ENCODE results near the gene DCAF11. TPM values are rescaled to one million over a fixed set of nuclear protein-coding genes. Genes with fewer than 3 reads are reported as not detected.

The DCAF11 gene
- total RNA-seq, 1 donor from 2014 or later = 52.8 TPM

DNA sequence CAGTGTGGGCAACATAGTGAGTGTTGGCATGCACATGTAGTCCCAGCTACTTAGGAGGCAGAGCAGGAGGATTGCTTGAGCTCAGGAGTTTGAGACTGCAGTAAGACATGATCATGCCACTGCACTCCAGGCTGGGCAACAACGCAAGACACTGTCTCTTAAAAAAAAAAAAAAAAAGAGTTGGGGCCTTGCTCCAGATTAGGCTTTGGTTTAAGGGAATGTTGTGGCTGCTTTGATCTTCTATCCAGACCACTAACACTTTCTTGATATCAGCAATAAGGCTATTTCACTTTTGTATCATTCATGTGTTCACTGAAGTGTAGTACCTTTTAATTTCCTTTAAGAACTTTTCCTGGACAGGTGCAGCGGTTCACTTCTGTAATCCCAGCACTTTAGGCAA lies 13.1 kb downstream of the DCAF11 start:
- Mint-ChIP-seq H3K27ac (ENCODE audit: unreplicated experiment) (no peak overlapping the region), H3K4me3 (ENCODE audit: unreplicated experiment) (no peak overlapping the region), H3K36me3 (ENCODE audit: unreplicated experiment) (peaks cover 9% of the 10 kb centered on the region), H3K4me1 (ENCODE audit: unreplicated experiment) (no peaks in the 10 kb centered on the region), H3K27me3 (ENCODE audit: unreplicated experiment) (no peaks in the 10 kb centered on the region), H3K9me3 (ENCODE audit: unreplicated experiment) (no peaks in the 10 kb centered on the region)
- TF ChIP-seq, protein P1, sequence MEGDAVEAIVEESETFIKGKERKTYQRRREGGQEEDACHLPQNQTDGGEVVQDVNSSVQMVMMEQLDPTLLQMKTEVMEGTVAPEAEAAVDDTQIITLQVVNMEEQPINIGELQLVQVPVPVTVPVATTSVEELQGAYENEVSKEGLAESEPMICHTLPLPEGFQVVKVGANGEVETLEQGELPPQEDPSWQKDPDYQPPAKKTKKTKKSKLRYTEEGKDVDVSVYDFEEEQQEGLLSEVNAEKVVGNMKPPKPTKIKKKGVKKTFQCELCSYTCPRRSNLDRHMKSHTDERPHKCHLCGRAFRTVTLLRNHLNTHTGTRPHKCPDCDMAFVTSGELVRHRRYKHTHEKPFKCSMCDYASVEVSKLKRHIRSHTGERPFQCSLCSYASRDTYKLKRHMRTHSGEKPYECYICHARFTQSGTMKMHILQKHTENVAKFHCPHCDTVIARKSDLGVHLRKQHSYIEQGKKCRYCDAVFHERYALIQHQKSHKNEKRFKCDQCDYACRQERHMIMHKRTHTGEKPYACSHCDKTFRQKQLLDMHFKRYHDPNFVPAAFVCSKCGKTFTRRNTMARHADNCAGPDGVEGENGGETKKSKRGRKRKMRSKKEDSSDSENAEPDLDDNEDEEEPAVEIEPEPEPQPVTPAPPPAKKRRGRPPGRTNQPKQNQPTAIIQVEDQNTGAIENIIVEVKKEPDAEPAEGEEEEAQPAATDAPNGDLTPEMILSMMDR (IDR thresholded peaks at IDR 0.05) = no peak
- DNase-seq (ENCODE audit: extremely low spot score, unreplicated experiment) = no peak

DNA sequence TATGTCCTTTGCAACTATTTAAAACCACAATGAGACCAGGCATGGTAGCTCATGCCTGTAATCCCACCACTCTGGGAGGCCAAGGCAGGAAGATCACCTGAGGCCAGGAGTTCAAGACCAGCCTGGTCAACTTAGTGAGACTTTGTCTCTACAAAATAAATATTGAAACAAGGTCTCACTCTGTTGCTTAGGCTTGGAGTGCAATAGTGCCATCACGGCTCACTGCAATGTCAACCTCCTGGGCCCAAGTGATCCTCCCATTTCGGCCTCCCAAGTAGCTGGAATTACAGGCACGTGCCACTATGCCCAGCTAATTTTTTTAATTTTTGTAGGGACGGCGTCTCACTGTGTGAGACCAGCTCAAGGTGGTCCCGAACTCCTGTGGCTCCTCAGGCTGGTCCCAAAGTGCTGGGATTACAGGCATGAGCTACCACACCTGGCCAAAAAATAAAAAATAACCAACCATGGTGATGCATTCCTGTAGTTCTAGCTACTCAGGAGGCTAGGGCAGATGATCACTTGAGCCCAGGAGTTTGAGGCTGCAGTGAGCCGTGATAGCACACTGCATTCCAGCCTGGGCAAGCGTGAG lies 14.9 kb downstream of the DCAF11 start:
- TF ChIP-seq, protein P1 (IDR thresholded peaks at IDR 0.05) = no peak
- DNase-seq (ENCODE audit: extremely low spot score, unreplicated experiment) = no peak
- Mint-ChIP-seq H3K9me3 (ENCODE audit: unreplicated experiment) (no peaks in the 10 kb centered on the region), H3K27ac (ENCODE audit: unreplicated experiment) (no peak overlapping the region), H3K36me3 (ENCODE audit: unreplicated experiment) (no peaks in the 10 kb centered on the region), H3K27me3 (ENCODE audit: unreplicated experiment) (no peaks in the 10 kb centered on the region), H3K4me3 (ENCODE audit: unreplicated experiment) (no peak overlapping the region), H3K4me1 (ENCODE audit: unreplicated experiment) (no peaks in the 10 kb centered on the region)

DNA sequence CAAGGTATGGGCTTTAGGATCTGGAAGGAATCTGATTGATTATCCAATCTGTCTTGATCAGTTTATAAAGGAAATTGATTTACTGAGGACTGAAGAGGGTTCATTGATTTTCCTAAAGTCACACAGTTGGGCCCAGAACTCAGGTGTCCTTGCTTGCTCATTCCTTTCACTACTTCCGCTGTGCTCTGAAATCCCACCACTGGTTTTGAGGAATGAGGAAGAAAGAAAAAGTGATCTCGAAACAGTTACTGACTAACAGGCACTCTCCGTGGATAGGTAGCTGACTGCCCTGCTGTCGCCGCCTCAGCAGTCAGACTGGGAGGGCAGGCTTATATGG lies 15.8 kb downstream of the DCAF11 start, which contains the start of gene FITM1:
TSS of gene FITM1 (plus strand) at position 280 of the 337 bp plus-strand sequence. CDS start 905 bp downstream, outside the sequence.
- no peak for DNase-seq (ENCODE audit: extremely low spot score, unreplicated experiment)
- no peak within 1 kb of the TSS for H3K4me3 Mint-ChIP-seq (ENCODE audit: unreplicated experiment)
- no peaks in the 10 kb centered on the region for H3K36me3 Mint-ChIP-seq (ENCODE audit: unreplicated experiment)
- H3K27me3 Mint-ChIP-seq (ENCODE audit: unreplicated experiment) = no peaks in the 10 kb centered on the region
- H3K9me3 Mint-ChIP-seq (ENCODE audit: unreplicated experiment) = no peaks in the 10 kb centered on the region
- H3K4me1 Mint-ChIP-seq (ENCODE audit: unreplicated experiment) = peaks cover 3% of the 10 kb centered on the region
- H3K27ac Mint-ChIP-seq (ENCODE audit: unreplicated experiment) = no peak within 1 kb of the TSS
- TF ChIP-seq, protein P1 (IDR thresholded peaks at IDR 0.05) = no peak

DNA sequence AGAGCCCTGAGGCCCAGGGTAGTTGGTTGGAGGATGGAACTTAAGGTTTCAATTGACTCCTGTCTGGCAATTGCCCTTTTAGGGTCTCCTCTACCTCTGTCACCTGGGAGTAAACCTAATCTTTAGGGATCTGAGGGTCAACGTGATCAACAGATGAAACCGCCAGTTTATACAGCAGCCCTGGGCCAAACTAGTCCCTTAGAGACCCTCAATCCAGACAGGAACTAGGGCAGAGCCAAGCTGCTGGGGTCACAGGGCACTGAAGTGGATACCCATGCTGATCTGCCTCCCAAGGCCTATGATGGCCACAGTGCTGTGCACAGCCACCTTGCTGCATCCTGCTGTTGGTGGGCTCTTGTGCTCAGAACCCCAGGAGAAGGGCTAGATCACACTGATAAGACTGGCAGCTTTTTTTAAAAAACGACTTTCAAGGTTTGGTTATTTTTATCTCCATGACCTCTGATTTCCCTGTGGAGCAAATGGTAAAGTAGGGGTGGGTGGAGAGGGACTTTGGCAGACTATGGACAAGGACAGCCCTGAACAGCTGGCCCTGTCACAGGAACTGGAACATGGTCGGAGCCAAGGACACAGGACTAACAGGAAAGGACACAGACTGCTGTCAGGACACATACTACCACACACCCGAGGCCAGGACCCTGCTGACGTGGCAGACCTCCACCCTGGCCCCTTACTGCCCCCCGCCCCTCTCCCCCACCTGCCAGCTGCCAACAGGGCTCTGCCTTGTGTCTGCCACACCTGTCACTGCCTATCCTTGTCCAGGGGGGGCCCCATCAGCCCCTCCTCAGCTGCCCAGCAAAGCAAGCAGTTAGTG lies 16.4 kb downstream of the DCAF11 start:
- TF ChIP-seq, protein P1 (IDR thresholded peaks at IDR 0.05) = no peak
- H3K36me3 Mint-ChIP-seq (ENCODE audit: unreplicated experiment) = no peaks in the 10 kb centered on the region
- no peaks in the 10 kb centered on the region for H3K9me3 Mint-ChIP-seq (ENCODE audit: unreplicated experiment)
- H3K27ac Mint-ChIP-seq (ENCODE audit: unreplicated experiment) = no peak overlapping the region
- H3K27me3 Mint-ChIP-seq (ENCODE audit: unreplicated experiment) = no peaks in the 10 kb centered on the region
- H3K4me3 Mint-ChIP-seq (ENCODE audit: unreplicated experiment) = no peak overlapping the region
- peaks cover 3% of the 10 kb centered on the region for H3K4me1 Mint-ChIP-seq (ENCODE audit: unreplicated experiment)
- DNase-seq (ENCODE audit: extremely low spot score, unreplicated experiment) = no peak

DNA sequence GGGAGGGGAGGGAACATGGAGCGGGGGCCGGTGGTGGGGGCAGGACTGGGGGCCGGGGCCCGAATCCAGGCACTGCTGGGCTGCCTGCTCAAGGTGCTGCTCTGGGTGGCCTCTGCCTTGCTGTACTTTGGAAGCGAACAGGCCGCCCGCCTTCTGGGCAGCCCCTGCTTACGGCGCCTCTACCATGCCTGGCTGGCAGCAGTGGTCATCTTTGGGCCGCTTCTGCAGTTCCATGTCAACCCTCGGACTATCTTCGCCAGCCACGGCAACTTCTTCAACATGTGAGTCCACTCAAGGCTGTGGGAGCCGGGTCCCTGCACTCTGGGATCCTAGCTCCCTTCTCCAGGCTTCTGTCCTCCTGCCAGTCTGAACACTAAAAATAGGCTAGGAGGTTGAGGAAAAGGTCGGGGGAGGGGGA lies 17.0 kb downstream of the DCAF11 start:
- no peak overlapping the region for H3K27ac Mint-ChIP-seq (ENCODE audit: unreplicated experiment)
- H3K4me3 Mint-ChIP-seq (ENCODE audit: unreplicated experiment) = no peak overlapping the region
- H3K4me1 Mint-ChIP-seq (ENCODE audit: unreplicated experiment) = peaks cover 5% of the 10 kb centered on the region
- no peaks in the 10 kb centered on the region for H3K9me3 Mint-ChIP-seq (ENCODE audit: unreplicated experiment)
- H3K27me3 Mint-ChIP-seq (ENCODE audit: unreplicated experiment) = no peaks in the 10 kb centered on the region
- H3K36me3 Mint-ChIP-seq (ENCODE audit: unreplicated experiment) = no peaks in the 10 kb centered on the region
- no peak for DNase-seq (ENCODE audit: extremely low spot score, unreplicated experiment)
- TF ChIP-seq, protein P1 (IDR thresholded peaks at IDR 0.05) = no peak

Data from osteocyte (in vitro differentiated cells).